GM19463 (cell line): ENCODE measurements around the gene NOSIP.

Experiments
- ATAC-seq: cut with Tn5 transposase; IDR thresholded peaks from one replicate; pipeline ENCODE4 v1.9.1; 2021; ENCODE audit warnings: mild to moderate bottlenecking, moderate library complexity; ENCODE audit not compliant: unreplicated experiment

Gene NOSIP

GRCh38 chr19:49594993-49595818, 14.8 kb upstream of the NOSIP start:
- ATAC-seq: no peak

GRCh38 chr19:49594157-49594992, 14.0 kb upstream of the NOSIP start:
- no peak for ATAC-seq

- peak; percentile 48 for ATAC-seq
These were observed 13.1 kb upstream of the NOSIP start for GRCh38 chr19:49593233-49594113.

GRCh38 chr19:49592486-49593232, 12.3 kb upstream of the NOSIP start:
- ATAC-seq: no peak

- ATAC-seq: no peak
These were observed 11.6 kb upstream of the NOSIP start for GRCh38 chr19:49591731-49592485.

GRCh38 chr19:49590971-49591730, 10.8 kb upstream of the NOSIP start, which contains the start of gene PRR12:
Gene PRR12 (plus strand): TSS chr19:49591182. CDS start chr19:49591655, 473 bp downstream.
- no peak for ATAC-seq

GRCh38 chr19:49590071-49590970, 10.0 kb upstream of the NOSIP start:
- peak; percentile 75 for ATAC-seq

- ATAC-seq: no peak
These were observed 9.1 kb upstream of the NOSIP start for GRCh38 chr19:49589502-49589905.

GRCh38 chr19:49588365-49589122, 8.2 kb upstream of the NOSIP start:
- no peak for ATAC-seq

- ATAC-seq: no peak
These were observed 6.9 kb upstream of the NOSIP start for GRCh38 chr19:49587227-49587626.

- no peak for ATAC-seq
These were observed 4.7 kb upstream of the NOSIP start for GRCh38 chr19:49585023-49585422.

GRCh38 chr19:49583239-49583638, 2.9 kb upstream of the NOSIP start:
- ATAC-seq: no peak

GRCh38 chr19:49581007-49581508, 702 bp upstream of the NOSIP start, which contains the start of gene PRRG2:
Gene PRRG2 (plus strand): TSS chr19:49581316. CDS start chr19:49583220, 1,904 bp downstream.
- no peak for ATAC-seq

GRCh38 chr19:49579947-49580263, 451 bp downstream of the NOSIP start:
- no peak for ATAC-seq

- no peak for ATAC-seq
These were observed 1.2 kb downstream of the NOSIP start for GRCh38 chr19:49579193-49579592.

- ATAC-seq: no peak
These were observed 6.1 kb downstream of the NOSIP start for GRCh38 chr19:49574206-49574755.

GRCh38 chr19:49573425-49573824, 6.9 kb downstream of the NOSIP start:
- no peak for ATAC-seq
